Uterus (tissue), 4 donors: ENCODE measurements around the gene CDC37. TPM values are rescaled to one million over a fixed set of nuclear protein-coding genes. Genes with fewer than 3 reads are reported as not detected.
"Not testable (repeated sequence)": the region's sequence is repeated elsewhere in the genome, so short reads cannot be mapped to it uniquely, and the experiment has no call there.

Experiments
- DNase-seq, 2 donors: peaks; one replicate each; pipeline ENCODE4 v3.0.0-alpha.2; 2019 to 2020
- H3K27ac ChIP-seq, 2 donors: fragments of 200-600 bp; sonication (generic); 1 replicate in 1 of 2; 2 replicates in 1 of 2; pipeline ENCODE4 v1.5.1; 2016 to 2018
- H3K27me3 ChIP-seq, 2 donors: fragments of 200-600 bp; sonication (generic); one replicate each; pipeline ENCODE4 v1.5.1; 2018 to 2019; ENCODE audit warnings: control low read depth in 1 of 2
- H3K36me3 ChIP-seq, 2 donors: fragments of 200-600 bp; sonication (generic); one replicate each; pipeline ENCODE4 v1.5.1; 2019; ENCODE audit warnings: control low read depth in 1 of 2
- H3K4me1 ChIP-seq, 2 donors: fragments of 200-600 bp; sonication (generic); one replicate each; pipeline ENCODE4 v1.5.1; 2018 to 2019; ENCODE audit warnings: control low read depth in 1 of 2
- H3K4me3 ChIP-seq, 2 donors: fragments of 200-600 bp; sonication (generic); 1 replicate in 1 of 2; 2 replicates in 1 of 2; pipeline ENCODE4 v1.5.1; 2018 to 2019; ENCODE audit warnings: mild to moderate bottlenecking in 1 of 2
- H3K9me3 ChIP-seq, 2 donors: fragments of 200-600 bp; sonication (generic); one replicate each; pipeline ENCODE4 v1.5.1; 2019; ENCODE audit warnings: control low read depth in 1 of 2
- CTCF ChIP-seq, 4 experiments: fragments of 200-600 bp in 2 of 4; fragments of 450-650 bp in 2 of 4; sonication (generic) in 2 of 4; IDR thresholded peaks; one replicate each; pipeline ENCODE4 v1.5.1; 2016 to 2019; ENCODE audit warnings: antibody characterized with exemption in 4 of 4, mild to moderate bottlenecking in 2 of 4, moderate library complexity in 1 of 4
- POLR2A ChIP-seq, 2 donors: fragments of 450-650 bp; IDR thresholded peaks; one replicate each; pipeline ENCODE4 v1.6.1; 2016; ENCODE audit warnings: antibody characterized with exemption in 2 of 2, mild to moderate bottlenecking in 1 of 2, moderate library complexity in 1 of 2
- intact Hi-C: fragments of 100-400 bp; cut with DNase I; formaldehyde crosslinking; loops from one replicate; pipeline ENCODE4 v1.15.1; 2023; ENCODE audit warnings: low total_unique reads
- total RNA-seq, 4 donors: library from RNA; depleted of rRNA in 3 of 4; stranded (reverse); fragments of >200 nt in 3 of 4; gene quantifications; one replicate each; pipeline versions ENCODE4 v1.1.0 to v1.2.4, GENCODE V29; 2014 to 2023
- donor health status: DM: yes; HTN: yes; CAD: no.

CDC37 gene
- total RNA-seq, 4 donors from 2014 or later = 41.5 to 163 (median 129) TPM

- peak; percentile 88 to 91 (median 88) for TF ChIP-seq CTCF (IDR thresholded peaks at IDR 0.05)
- TF ChIP-seq POLR2A (IDR thresholded peaks at IDR 0.05) = no peak
- no peaks in the 10 kb centered on the region for H3K9me3 ChIP-seq
- peaks cover 0 to 6% of the 10 kb centered on the region in 2 donors for H3K4me1 ChIP-seq
- no peak overlapping the region for H3K27ac ChIP-seq
- no peaks in the 10 kb centered on the region for H3K27me3 ChIP-seq
- H3K36me3 ChIP-seq = no peaks in the 10 kb centered on the region
- no peak overlapping the region for H3K4me3 ChIP-seq
- DNase-seq = peak; percentile 86 to 91
- intact Hi-C loops = loop anchor here (2.0 to 10.0 kb wide), 2 partner anchors 54 to 120 kb away; partner anchors contain the start of genes ICAM3 and RAVER1
These were observed 14.4 kb downstream of the CDC37 start for GRCh38 chr19:10388957-10389356.

GRCh38 chr19:10384580-10384979, 18.8 kb downstream of the CDC37 start:
- H3K36me3 ChIP-seq = no peaks in the 10 kb centered on the region
- H3K4me3 ChIP-seq = no peak overlapping the region
- H3K27ac ChIP-seq = no peak overlapping the region
- DNase-seq = no peak
- no peaks in the 10 kb centered on the region for H3K9me3 ChIP-seq
- no peaks in the 10 kb centered on the region for H3K27me3 ChIP-seq
- TF ChIP-seq POLR2A (IDR thresholded peaks at IDR 0.05) (no peak), CTCF (IDR thresholded peaks at IDR 0.05) (no peak)
- intact Hi-C loops = loop anchor here (10.0 kb wide), 1 partner anchor 50 kb away; the partner anchor contains the start of genes ICAM3 and RAVER1
- peaks cover 0 to 6% of the 10 kb centered on the region in 2 donors for H3K4me1 ChIP-seq

- not testable (repeated sequence) for DNase-seq, H3K9me3 ChIP-seq, H3K27me3 ChIP-seq, H3K36me3 ChIP-seq, H3K4me1 ChIP-seq, H3K27ac ChIP-seq, H3K4me3 ChIP-seq
- intact Hi-C loops = loop anchor here (10.0 kb wide), 1 partner anchor 48 kb away; the partner anchor contains the start of genes ICAM3 and RAVER1
These were observed 20.2 kb downstream of the CDC37 start for GRCh38 chr19:10383223-10383499.

- Histone ChIP-seq H3K27ac (peak within 1 kb of the TSS; percentile 81), H3K4me3 (peak within 1 kb of the TSS; percentile 78 to 89), H3K4me1 (no peaks in the 10 kb centered on the region), H3K9me3 (no peaks in the 10 kb centered on the region), H3K36me3 (no peaks in the 10 kb centered on the region), H3K27me3 (no peaks in the 10 kb centered on the region)
- peak; percentile 97 to 98 for DNase-seq
- intact Hi-C loops = loop anchor here (10.0 kb wide), 1 partner anchor 46 kb away; the partner anchor contains the start of genes ICAM3 and RAVER1
- TF ChIP-seq CTCF (IDR thresholded peaks at IDR 0.05) (peak in 1 of 4 experiments; percentile 34), POLR2A (IDR thresholded peaks at IDR 0.05) (peak in 1 of 2 donors; percentile 60)
These were observed 22.8 kb downstream of the CDC37 start, which contains the start of gene TYK2 for GRCh38 chr19:10380313-10381102. TYK2 (minus strand) TSS chr19:10380572; CDS start chr19:10378406, 2,166 bp downstream.

- Histone ChIP-seq H3K4me1 (no peaks in the 10 kb centered on the region), H3K27ac (peak overlapping the region; percentile 81), H3K4me3 (peak overlapping the region; percentile 78 to 89), H3K36me3 (no peaks in the 10 kb centered on the region), H3K9me3 (no peaks in the 10 kb centered on the region), H3K27me3 (no peaks in the 10 kb centered on the region)
- TF ChIP-seq CTCF (IDR thresholded peaks at IDR 0.05) (no peak), POLR2A (IDR thresholded peaks at IDR 0.05) (no peak)
- DNase-seq = no peak
- intact Hi-C loops = loop anchor here (10.0 kb wide), 1 partner anchor 45 kb away; the partner anchor contains the start of genes ICAM3 and RAVER1
These were observed 23.4 kb downstream of the CDC37 start for GRCh38 chr19:10379880-10380312.
